ENCODE measurements around the gene PAF1.

- TF ChIP-seq EZH2 (IDR thresholded peaks at IDR 0.05) (no peak), POLR2A (IDR thresholded peaks at IDR 0.05; ENCODE audit: borderline replicate concordance, extremely low read depth, insufficient read depth, insufficient read length) (peak; percentile 50), POLR2AphosphoS5 (IDR thresholded peaks at IDR 0.05; ENCODE audit: low read depth, low read length) (peak; percentile 92), JUND (IDR thresholded peaks at IDR 0.05) (no peak), CTCF (IDR thresholded peaks at IDR 0.05 in 2 of 3, conservative IDR thresholded peaks at IDR 0.05 in 1 of 3; ENCODE audit: borderline replicate concordance in 1 of 3, insufficient read depth in 1 of 3, low read depth in 2 of 3, low read length in 2 of 3) (no peak), ZNF274 (IDR thresholded peaks at IDR 0.05; ENCODE audit: low read depth, low read length) (no peak), TCF7L2 (IDR thresholded peaks at IDR 0.05; ENCODE audit: borderline replicate concordance, extremely low read depth, insufficient read depth, insufficient read length) (no peak), ELF1 (IDR thresholded peaks at IDR 0.05; ENCODE audit: borderline replicate concordance, low read depth) (no peak), RAD21 (IDR thresholded peaks at IDR 0.05; ENCODE audit: low read depth) (no peak)
Measured at GRCh38 chr19:39409208-39410016, 18.5 kb upstream of the PAF1 start.
